Measurements from ENCODE around the gene GNPDA2.

DNA sequence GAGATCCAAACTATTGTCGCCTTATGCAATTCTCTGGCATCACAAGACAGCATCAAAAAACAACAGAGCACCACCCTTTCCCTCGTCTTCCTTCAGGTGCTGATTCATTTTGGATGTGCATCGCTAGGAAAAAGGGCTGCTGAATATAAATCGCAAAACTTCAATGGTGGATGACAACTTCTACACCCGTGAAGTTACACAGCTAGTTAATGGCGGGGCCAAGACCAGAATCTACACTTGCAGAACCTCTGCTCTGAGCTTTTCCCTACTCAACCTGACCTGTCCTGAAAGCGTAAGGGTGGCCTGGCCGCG lies 674 bp downstream of the GNPDA2 start:
- TF ChIP-seq FOXK2 (IDR thresholded peaks at IDR 0.05) (no peak), SP1 (IDR thresholded peaks at IDR 0.05) (no peak), ZNF384 (IDR thresholded peaks at IDR 0.05) (no peak), FOXA1 (IDR thresholded peaks at IDR 0.05) (no peak), SUZ12 (IDR thresholded peaks at IDR 0.05) (no peak), TARDBP (IDR thresholded peaks at IDR 0.05) (no peak), BHLHE40 (IDR thresholded peaks at IDR 0.05; ENCODE audit: borderline replicate concordance) (no peak), NFRKB (IDR thresholded peaks at IDR 0.05) (no peak), HDGF (IDR thresholded peaks at IDR 0.05; ENCODE audit: borderline replicate concordance) (no peak), L3MBTL2 (conservative IDR thresholded peaks at IDR 0.05) (no peak)

Data from HEK293T (cell line).